Hepatocyte (in vitro differentiated cells): ENCODE data around the gene TUBGCP2.
"Not testable (repeated sequence)": the region's sequence is repeated elsewhere in the genome, so short reads cannot be mapped to it uniquely, and the experiment has no call there.

ENCODE experiments used
- EZH2 ChIP-seq: fragments of 200-600 bp; sonication (generic); IDR thresholded peaks from 2 replicates; pipeline ENCODE4 v1.6.1; 2016; ENCODE audit warnings: antibody characterized with exemption, mild to moderate bottlenecking, borderline replicate concordance
- TF ChIP-seq, protein P1 (sequence below): fragments of 200-600 bp; sonication (generic); IDR thresholded peaks from 2 replicates; pipeline ENCODE4 v1.5.1; 2016; ENCODE audit warnings: antibody characterized with exemption, mild to moderate bottlenecking; ENCODE audit not compliant: poor library complexity

GRCh38 chr10:133322064-133322709 lies 13.5 kb upstream of the TUBGCP2 start:
- TF ChIP-seq, protein P1, sequence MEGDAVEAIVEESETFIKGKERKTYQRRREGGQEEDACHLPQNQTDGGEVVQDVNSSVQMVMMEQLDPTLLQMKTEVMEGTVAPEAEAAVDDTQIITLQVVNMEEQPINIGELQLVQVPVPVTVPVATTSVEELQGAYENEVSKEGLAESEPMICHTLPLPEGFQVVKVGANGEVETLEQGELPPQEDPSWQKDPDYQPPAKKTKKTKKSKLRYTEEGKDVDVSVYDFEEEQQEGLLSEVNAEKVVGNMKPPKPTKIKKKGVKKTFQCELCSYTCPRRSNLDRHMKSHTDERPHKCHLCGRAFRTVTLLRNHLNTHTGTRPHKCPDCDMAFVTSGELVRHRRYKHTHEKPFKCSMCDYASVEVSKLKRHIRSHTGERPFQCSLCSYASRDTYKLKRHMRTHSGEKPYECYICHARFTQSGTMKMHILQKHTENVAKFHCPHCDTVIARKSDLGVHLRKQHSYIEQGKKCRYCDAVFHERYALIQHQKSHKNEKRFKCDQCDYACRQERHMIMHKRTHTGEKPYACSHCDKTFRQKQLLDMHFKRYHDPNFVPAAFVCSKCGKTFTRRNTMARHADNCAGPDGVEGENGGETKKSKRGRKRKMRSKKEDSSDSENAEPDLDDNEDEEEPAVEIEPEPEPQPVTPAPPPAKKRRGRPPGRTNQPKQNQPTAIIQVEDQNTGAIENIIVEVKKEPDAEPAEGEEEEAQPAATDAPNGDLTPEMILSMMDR = not testable (repeated sequence)
- TF ChIP-seq EZH2 = not testable (repeated sequence)
